SK-N-MC (cell line): Measurements from ENCODE around the gene LCA5.

Experiments
- EZH2 ChIP-seq: fragments of 200-600 bp; sonication (generic); IDR thresholded peaks from one replicate; pipeline ENCODE4 v1.6.1; 2017; ENCODE audit warnings: antibody characterized with exemption
- FOXP2 ChIP-seq: optimal IDR thresholded peaks from 2 replicates; pipeline ENCODE3; 2011; ENCODE audit warnings: mild to moderate bottlenecking, moderate library complexity; ENCODE audit not compliant: insufficient read depth; ENCODE audit errors: extremely low read length, control extremely low read depth
- POLR2AphosphoS5 ChIP-seq: IDR thresholded peaks from 2 replicates; pipeline ENCODE4 v1.6.1; 2012; ENCODE audit warnings: mild to moderate bottlenecking, low read depth, low read length, borderline replicate concordance

DNA sequence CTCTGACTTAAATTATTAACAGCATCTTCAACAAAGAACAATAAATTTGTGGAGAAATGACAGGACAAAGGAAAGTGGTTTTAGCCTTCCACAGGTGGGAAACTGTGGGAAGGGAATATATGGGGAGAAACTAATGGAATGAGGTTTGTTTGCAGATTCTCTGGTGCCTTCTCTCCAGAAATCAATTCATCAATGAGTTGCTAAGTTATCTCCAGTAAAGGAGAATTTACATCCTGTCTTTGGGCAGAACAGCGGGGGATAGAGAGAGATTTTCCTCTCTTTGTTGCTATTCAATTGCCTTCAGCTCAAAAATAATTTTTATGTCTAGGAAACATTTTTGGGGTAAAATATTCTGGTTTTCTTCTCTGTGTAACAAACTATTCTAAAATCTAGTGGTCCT, 36.9 kb upstream of the LCA5 start:
- no peak for TF ChIP-seq EZH2
- TF ChIP-seq POLR2AphosphoS5 = no peak
- TF ChIP-seq FOXP2 = no peak
